GM19438 (cell line): Measurements from ENCODE around the gene BDKRB1.

ENCODE experiments used
- ATAC-seq: cut with Tn5 transposase; IDR thresholded peaks from one replicate; pipeline ENCODE4 v1.9.1; 2021; ENCODE audit warnings: low read depth; ENCODE audit not compliant: unreplicated experiment

The BDKRB1 gene

DNA sequence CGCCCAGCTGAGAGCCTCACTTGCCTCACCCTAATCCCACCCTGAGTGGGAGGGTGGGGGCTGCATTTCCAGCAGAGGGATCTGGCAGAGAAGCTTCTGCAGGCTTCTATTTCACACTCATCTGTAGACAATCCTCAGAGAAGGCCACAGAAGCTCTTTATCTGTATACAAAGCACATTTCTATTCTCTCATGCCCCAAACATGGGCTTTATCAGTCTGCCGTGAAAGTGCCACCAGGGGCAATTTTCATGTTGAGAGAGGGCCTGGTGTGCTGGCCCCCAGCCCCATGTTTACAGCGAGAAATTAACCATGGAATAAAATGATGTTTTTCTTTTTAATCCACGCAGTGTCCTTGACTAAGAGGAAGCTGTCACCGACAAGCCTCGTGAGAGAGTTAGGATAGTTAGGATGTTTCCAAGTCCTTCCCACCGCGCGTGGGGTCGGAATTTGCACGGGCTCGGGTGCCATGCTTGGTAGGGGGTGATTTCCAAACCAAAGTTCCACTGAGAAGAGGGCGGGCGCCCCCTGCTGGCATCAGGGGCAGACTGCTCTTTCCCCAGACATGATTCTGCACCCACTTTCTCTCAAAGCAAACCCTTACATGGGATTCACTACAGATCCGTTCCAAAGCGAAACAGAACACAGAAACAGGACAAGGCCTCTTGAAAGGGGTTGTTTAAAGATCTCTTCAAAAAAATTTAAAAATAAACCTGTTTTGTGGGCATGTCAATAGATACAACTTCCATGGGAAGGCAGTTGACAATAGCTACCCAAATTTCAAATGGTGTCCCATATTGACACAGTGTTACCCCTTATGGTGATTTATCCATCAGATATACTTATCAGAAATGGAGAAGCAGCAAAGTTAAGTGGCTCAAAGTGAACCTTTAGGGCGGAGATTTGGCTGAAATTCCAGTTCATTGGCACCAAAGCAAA, 19.4 kb downstream of the BDKRB1 start:
- no peak for ATAC-seq

DNA sequence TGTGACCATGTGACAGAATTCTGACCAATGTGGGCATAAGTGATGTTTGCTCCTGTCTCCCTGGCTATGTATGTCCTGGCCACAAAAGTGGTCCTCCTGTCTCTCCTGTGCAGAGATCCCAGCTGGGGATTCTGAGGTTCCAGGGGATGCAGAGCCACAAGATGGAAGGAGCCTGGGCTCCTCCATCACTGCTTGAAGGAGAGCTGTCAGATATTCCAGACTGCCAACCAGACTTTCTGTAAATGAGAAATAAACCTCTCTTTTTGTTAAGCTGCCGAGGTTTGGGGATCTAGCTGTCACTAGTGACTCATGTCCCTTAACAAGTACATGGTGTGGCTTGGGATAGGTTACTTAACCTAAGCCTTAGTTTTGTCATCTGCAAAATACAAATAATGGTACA, 21.9 kb downstream of the BDKRB1 start:
- no peak for ATAC-seq

GRCh38 chr14:96279564-96279963, 23.6 kb downstream of the BDKRB1 start:
- ATAC-seq, result no peak

GRCh38 chr14:96280104-96280503, 24.1 kb downstream of the BDKRB1 start:
- no peak for ATAC-seq

GRCh38 chr14:96281486-96281885, 25.5 kb downstream of the BDKRB1 start:
- no peak for ATAC-seq

GRCh38 chr14:96284008-96284407, 28.0 kb downstream of the BDKRB1 start:
- no peak for ATAC-seq

DNA sequence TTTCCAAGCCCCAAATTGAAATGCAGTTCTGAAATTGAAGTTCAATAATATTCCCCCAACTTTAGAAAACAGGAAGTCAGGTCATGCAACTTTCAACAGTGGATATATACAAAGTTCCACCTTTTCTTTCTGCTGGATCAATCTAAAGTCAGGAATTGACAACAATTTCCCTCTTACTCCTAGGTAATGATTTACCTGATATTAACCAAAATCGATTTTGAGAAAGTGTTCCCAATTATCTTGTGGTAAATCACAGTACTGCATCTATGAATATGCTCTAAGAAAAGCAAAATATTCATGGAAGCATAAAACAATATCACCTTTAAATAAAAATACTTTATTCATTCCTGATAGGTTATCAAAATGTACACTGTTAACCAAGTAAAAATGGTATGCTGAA, 28.4 kb downstream of the BDKRB1 start:
- ATAC-seq, result no peak

- no peak for ATAC-seq
Measured at GRCh38 chr14:96285667-96286066, 29.7 kb downstream of the BDKRB1 start.

- no peak for ATAC-seq
Measured at GRCh38 chr14:96286251-96286650, 30.2 kb downstream of the BDKRB1 start.

DNA sequence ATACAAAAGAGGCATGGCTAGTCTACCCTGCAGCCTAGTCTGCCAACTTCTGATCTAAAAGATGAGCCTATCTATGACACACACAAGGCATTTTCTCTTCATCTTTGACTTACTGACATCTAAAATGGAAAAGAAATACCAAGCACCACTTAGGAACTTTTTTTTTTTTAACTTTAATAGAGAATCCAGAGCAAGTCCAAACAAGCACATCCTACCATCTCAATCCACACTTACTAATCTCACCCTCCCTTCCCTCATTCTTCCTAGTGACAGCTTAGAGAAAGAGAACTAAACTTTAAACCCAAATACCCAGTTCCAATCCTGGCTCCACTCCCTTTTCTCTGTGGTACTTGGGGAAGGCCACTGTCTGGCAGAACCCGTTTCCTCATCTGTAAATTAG, 31.8 kb downstream of the BDKRB1 start:
- no peak for ATAC-seq

GRCh38 chr14:96294246-96294645, 38.2 kb downstream of the BDKRB1 start:
- ATAC-seq, result no peak

DNA sequence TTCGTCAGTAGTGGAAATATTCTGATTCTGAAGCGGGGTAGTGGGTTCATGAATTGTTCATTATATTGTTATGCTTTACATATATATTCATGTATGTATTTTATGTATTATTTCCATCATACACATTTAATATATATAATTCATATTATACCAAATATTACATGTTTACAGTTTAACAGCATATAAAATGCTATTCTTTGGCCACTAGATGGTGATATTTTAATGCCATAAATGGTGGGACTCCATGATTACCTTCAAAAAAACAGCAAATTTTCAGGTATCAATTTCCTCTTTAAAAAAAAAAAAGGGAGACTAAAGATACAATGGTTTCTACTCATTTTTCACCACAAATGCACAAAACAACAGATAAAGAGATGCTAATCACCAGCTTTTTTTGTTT, 41.0 kb downstream of the BDKRB1 start:
- no peak for ATAC-seq

DNA sequence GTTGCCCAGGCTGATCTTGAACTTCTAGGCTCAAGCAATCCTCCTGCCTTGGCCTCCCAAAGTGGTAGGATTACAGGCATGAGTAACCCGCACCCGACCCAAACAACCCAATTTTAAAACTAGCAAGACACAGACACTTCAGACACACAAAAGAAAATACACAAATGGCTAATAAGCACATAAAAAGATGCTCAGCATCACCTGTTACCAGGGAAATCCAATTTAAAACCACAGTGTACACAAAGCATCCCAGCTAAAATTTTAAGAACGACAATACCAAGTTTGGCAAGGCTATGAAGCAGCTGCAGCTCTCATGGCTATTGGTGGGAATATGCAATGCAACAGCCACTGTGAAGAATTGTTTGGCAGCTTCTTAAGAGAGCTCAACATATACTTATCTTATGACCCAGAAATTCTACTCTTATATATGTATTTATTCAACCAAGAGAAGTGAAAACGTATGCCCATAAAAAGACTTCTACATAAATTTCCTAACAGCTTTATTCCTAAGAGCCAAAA, 42.0 kb downstream of the BDKRB1 start:
- no peak for ATAC-seq

GRCh38 chr14:96299441-96299840, 43.4 kb downstream of the BDKRB1 start:
- ATAC-seq, result no peak

GRCh38 chr14:96303981-96304380, 48.0 kb downstream of the BDKRB1 start:
- ATAC-seq, result no peak

GRCh38 chr14:96304956-96305355, 48.9 kb downstream of the BDKRB1 start:
- ATAC-seq, result no peak

GRCh38 chr14:96307434-96307833, 51.4 kb downstream of the BDKRB1 start:
- no peak for ATAC-seq

DNA sequence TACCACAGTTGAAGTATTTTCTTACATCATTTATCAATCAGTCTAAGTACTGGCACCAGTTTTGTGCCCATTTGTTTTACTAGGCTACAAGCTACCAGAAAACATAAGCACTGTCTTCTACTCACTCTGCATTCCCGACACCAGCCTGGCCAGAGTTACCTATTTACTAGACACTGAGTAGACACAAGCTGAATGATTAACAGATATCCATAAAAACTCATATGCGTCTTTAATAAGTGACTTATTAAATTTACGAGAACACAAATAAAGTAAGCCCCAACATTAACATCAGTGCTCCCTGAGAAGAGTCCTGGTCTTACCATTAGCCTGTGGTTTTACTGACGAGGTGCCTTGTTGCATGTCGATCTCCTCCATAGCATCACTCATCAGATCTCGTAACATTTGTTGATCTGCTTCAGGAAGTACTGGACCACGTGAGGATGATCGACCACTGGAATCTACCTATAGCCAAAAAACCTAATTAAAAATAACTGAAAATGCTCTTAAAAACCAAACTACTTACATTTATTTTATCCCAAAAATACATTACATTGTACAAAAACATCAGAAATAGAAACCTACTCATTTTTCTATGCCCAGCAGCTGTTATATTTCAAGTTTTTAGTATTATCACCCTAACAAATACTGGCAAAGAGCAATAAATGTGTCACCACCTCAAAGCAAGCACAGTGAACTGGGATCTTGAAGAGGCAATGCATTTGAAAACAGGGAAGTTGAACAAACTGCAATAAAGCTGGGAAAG, 53.3 kb downstream of the BDKRB1 start:
- ATAC-seq, result no peak

GRCh38 chr14:96309896-96310330, 53.9 kb downstream of the BDKRB1 start:
- ATAC-seq, result no peak

- ATAC-seq, result no peak
Measured at GRCh38 chr14:96310906-96311305, 54.9 kb downstream of the BDKRB1 start.
